ENCODE results near the gene FCAMR.

Gene FCAMR

GRCh38 chr1:206909161-206909882 is 60.9 kb downstream of the FCAMR start (continued):
- TF ChIP-seq ZBTB1 (tag by site-specific recombination; IDR thresholded peaks at IDR 0.05) (no peak), ZNF157 (tag by site-specific recombination; IDR thresholded peaks at IDR 0.05) (no peak), ZNF585B (tag by site-specific recombination; IDR thresholded peaks at IDR 0.05) (no peak), ZBTB11 (tag by site-specific recombination; conservative IDR thresholded peaks at IDR 0.05; ENCODE audit: low read depth) (peak; percentile 18; the same call in 1 of the 2 replicates), ZNF37A (tag by site-specific recombination; IDR thresholded peaks at IDR 0.05) (no peak), ZFP41 (tag by site-specific recombination; IDR thresholded peaks at IDR 0.05; ENCODE audit: borderline replicate concordance) (no peak), ZNF416 (tag by site-specific recombination; IDR thresholded peaks at IDR 0.05) (no peak), ZNF555 (tag by site-specific recombination; conservative IDR thresholded peaks at IDR 0.05) (no peak), ZNF23 (tag by site-specific recombination; IDR thresholded peaks at IDR 0.05; ENCODE audit: borderline replicate concordance) (no peak), GLIS2 (tag by site-specific recombination; IDR thresholded peaks at IDR 0.05) (peak; percentile 86; the same call in 1 of the 2 replicates), PRDM6 (tag by site-specific recombination; IDR thresholded peaks at IDR 0.05) (no peak), SETDB1 (IDR thresholded peaks at IDR 0.05; ENCODE audit: insufficient read length, low read length) (no peak), ZNF626 (tag by site-specific recombination; IDR thresholded peaks at IDR 0.05) (no peak), ZSCAN18 (tag by site-specific recombination; IDR thresholded peaks at IDR 0.05) (no peak), TRIM28 (IDR thresholded peaks at IDR 0.05; ENCODE audit: borderline replicate concordance, low read length) (no peak), ZNF24 (tag by site-specific recombination; IDR thresholded peaks at IDR 0.05) (no peak), ZNF214 (tag by site-specific recombination; IDR thresholded peaks at IDR 0.05; ENCODE audit: borderline replicate concordance) (no peak), ZNF354C (tag by site-specific recombination; IDR thresholded peaks at IDR 0.05; ENCODE audit: borderline replicate concordance, low read depth) (no peak), CTCF (tag by site-specific recombination; IDR thresholded peaks at IDR 0.05) (peak; percentile 67; the same call in 1 of the 2 replicates), PRDM2 (tag by site-specific recombination; IDR thresholded peaks at IDR 0.05; ENCODE audit: borderline replicate concordance) (no peak), ZNF623 (tag by site-specific recombination; IDR thresholded peaks at IDR 0.05) (no peak), ZNF48 (tag by site-specific recombination; IDR thresholded peaks at IDR 0.05) (no peak), SP2 (tag by site-specific recombination; IDR thresholded peaks at IDR 0.05) (peak; percentile 62), ZNF513 (tag by site-specific recombination; IDR thresholded peaks at IDR 0.05) (no peak)

Measured in HEK293 (cell line).